Osteocyte (in vitro differentiated cells): ENCODE results near the gene PDE6A. TPM values are rescaled to one million over a fixed set of nuclear protein-coding genes. Genes with fewer than 3 reads are reported as not detected.
A peak's percentile ranks its signal among the peaks of the same experiment; 100 is the strongest.

Source experiments
- DNase-seq: peaks from one replicate; pipeline ENCODE4 v3.0.0; 2021; ENCODE audit warnings: mixed read lengths; ENCODE audit not compliant: unreplicated experiment; ENCODE audit errors: extremely low spot score
- H3K27ac Mint-ChIP-seq: one replicate; pipeline ENCODE4 v1.8.0; 2021; ENCODE audit warnings: mild to moderate bottlenecking, mixed read lengths; ENCODE audit not compliant: unreplicated experiment
- H3K27me3 Mint-ChIP-seq: one replicate; pipeline ENCODE4 v1.8.0; 2021; ENCODE audit warnings: mixed read lengths; ENCODE audit not compliant: unreplicated experiment
- H3K36me3 Mint-ChIP-seq: one replicate; pipeline ENCODE4 v1.8.0; 2021; ENCODE audit warnings: mixed read lengths; ENCODE audit not compliant: unreplicated experiment
- H3K4me1 Mint-ChIP-seq: one replicate; pipeline ENCODE4 v1.8.0; 2021; ENCODE audit warnings: mixed read lengths; ENCODE audit not compliant: unreplicated experiment
- H3K4me3 Mint-ChIP-seq: one replicate; pipeline ENCODE4 v1.8.0; 2021; ENCODE audit warnings: mild to moderate bottlenecking, moderate library complexity, mixed read lengths; ENCODE audit not compliant: unreplicated experiment
- H3K9me3 Mint-ChIP-seq: one replicate; pipeline ENCODE4 v1.8.0; 2021; ENCODE audit warnings: mixed read lengths; ENCODE audit not compliant: unreplicated experiment
- CTCF ChIP-seq: fragments of 200-600 bp; sonication (generic); IDR thresholded peaks from 2 replicates; pipeline ENCODE4 v1.5.0; 2021; ENCODE audit warnings: antibody characterized with exemption, mild to moderate bottlenecking, moderate library complexity
- total RNA-seq: library from RNA; stranded (reverse); gene quantifications from 2 replicates; pipeline ENCODE4 v1.2.1, GENCODE V29; 2021

PDE6A gene
- total RNA-seq, 1 donor from 2014 or later, result not detected

- H3K27me3 Mint-ChIP-seq, result peaks cover 6% of the 10 kb centered on the region
- H3K9me3 Mint-ChIP-seq, result no peaks in the 10 kb centered on the region
- DNase-seq, result no peak
- TF ChIP-seq CTCF, result no peak
- no peak overlapping the region for H3K4me3 Mint-ChIP-seq
- H3K36me3 Mint-ChIP-seq, result no peaks in the 10 kb centered on the region
- H3K27ac Mint-ChIP-seq, result no peak overlapping the region
- H3K4me1 Mint-ChIP-seq, result no peaks in the 10 kb centered on the region
Observed at GRCh38 chr5:149907828-149908227, 36.8 kb downstream of the PDE6A start.

DNA sequence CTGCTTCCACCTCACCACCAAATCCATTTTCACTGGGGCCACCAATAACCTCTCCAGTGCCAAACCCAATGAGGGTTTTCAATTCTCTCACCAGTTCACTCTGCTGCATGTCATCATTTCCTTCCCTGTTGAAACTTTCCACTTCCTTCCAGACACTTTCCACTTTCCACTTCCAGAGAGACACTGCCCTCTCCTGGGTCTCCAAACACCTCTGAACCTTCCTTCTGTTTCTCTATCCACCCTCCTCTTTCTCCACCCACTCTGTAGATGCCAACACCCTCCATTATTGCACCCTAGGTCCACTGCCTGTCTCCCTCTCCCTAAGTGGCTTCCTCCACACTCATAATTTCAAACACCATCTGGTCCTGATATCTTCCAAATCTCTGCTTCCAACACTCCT, 39.6 kb downstream of the PDE6A start:
- H3K4me3 Mint-ChIP-seq, result no peak overlapping the region

GRCh38 chr5:149904293-149904886, 40.2 kb downstream of the PDE6A start:
- Mint-ChIP-seq H3K27me3 (peaks cover under 1% of the 10 kb centered on the region), H3K36me3 (no peaks in the 10 kb centered on the region), H3K9me3 (no peaks in the 10 kb centered on the region), H3K4me3 (no peak overlapping the region), H3K4me1 (peaks cover 4% of the 10 kb centered on the region), H3K27ac (no peak overlapping the region)
- no peak for DNase-seq
- TF ChIP-seq CTCF, result no peak

More for the DNA sequence above, 39.6 kb downstream of the PDE6A start:
- H3K9me3 Mint-ChIP-seq, result no peaks in the 10 kb centered on the region
- H3K27me3 Mint-ChIP-seq, result peaks cover 3% of the 10 kb centered on the region
- no peak overlapping the region for H3K27ac Mint-ChIP-seq
- H3K4me1 Mint-ChIP-seq, result peaks cover 4% of the 10 kb centered on the region
- H3K36me3 Mint-ChIP-seq, result no peaks in the 10 kb centered on the region
- TF ChIP-seq CTCF, result no peak
- no peak for DNase-seq

- H3K36me3 Mint-ChIP-seq, result no peaks in the 10 kb centered on the region
- peaks cover 4% of the 10 kb centered on the region for H3K4me1 Mint-ChIP-seq
- no peaks in the 10 kb centered on the region for H3K9me3 Mint-ChIP-seq
- DNase-seq, result no peak
- no peak overlapping the region for H3K27ac Mint-ChIP-seq
- no peak overlapping the region for H3K4me3 Mint-ChIP-seq
- H3K27me3 Mint-ChIP-seq, result no peaks in the 10 kb centered on the region
- no peak for TF ChIP-seq CTCF
Observed at GRCh38 chr5:149903404-149903803, 41.2 kb downstream of the PDE6A start.

- H3K27me3 Mint-ChIP-seq, result no peaks in the 10 kb centered on the region
- no peaks in the 10 kb centered on the region for H3K36me3 Mint-ChIP-seq
- peak; percentile 40 for TF ChIP-seq CTCF
- no peak overlapping the region for H3K27ac Mint-ChIP-seq
- H3K9me3 Mint-ChIP-seq, result no peaks in the 10 kb centered on the region
- DNase-seq, result no peak
- H3K4me3 Mint-ChIP-seq, result no peak overlapping the region
- H3K4me1 Mint-ChIP-seq, result peaks cover 4% of the 10 kb centered on the region
Observed at GRCh38 chr5:149902177-149902576, 42.4 kb downstream of the PDE6A start.
